HG02623 (cell line): ENCODE measurements around the gene CCL21.
"Not testable (repeated sequence)": the region's sequence is repeated elsewhere in the genome, so short reads cannot be mapped to it uniquely, and the experiment has no call there.

Experiments used
- ATAC-seq: cut with Tn5 transposase; IDR thresholded peaks from one replicate; pipeline ENCODE4 v1.9.1; 2021; ENCODE audit warnings: moderate library complexity; ENCODE audit not compliant: unreplicated experiment

Gene CCL21

GRCh38 chr9:34710023-34710422 is at the start of gene CCL21:
Gene CCL21 (minus strand): TSS chr9:34710136. CDS start chr9:34710066, 70 bp downstream.
- no peak for ATAC-seq

- no peak for ATAC-seq
Measured at GRCh38 chr9:34759432-34760134, 49.6 kb upstream of the CCL21 start.

- not testable (repeated sequence) for ATAC-seq
Measured at GRCh38 chr9:34750320-34750719, 40.4 kb upstream of the CCL21 start.

GRCh38 chr9:34746526-34746925 is 36.6 kb upstream of the CCL21 start:
- no peak for ATAC-seq

- ATAC-seq: no peak
Measured at GRCh38 chr9:34744295-34745221, 34.6 kb upstream of the CCL21 start.

- no peak for ATAC-seq
Measured at GRCh38 chr9:34742710-34743109, 32.8 kb upstream of the CCL21 start.

- ATAC-seq: no peak
Measured at GRCh38 chr9:34741628-34742027, 31.7 kb upstream of the CCL21 start.

- ATAC-seq: not testable (repeated sequence)
Measured at GRCh38 chr9:34740176-34740575, 30.2 kb upstream of the CCL21 start.

GRCh38 chr9:34737677-34738260 is 27.8 kb upstream of the CCL21 start:
- ATAC-seq: no peak

- no peak for ATAC-seq
Measured at GRCh38 chr9:34734720-34735119, 24.8 kb upstream of the CCL21 start.

- no peak for ATAC-seq
Measured at GRCh38 chr9:34732886-34733285, 22.9 kb upstream of the CCL21 start.

- no peak for ATAC-seq
Measured at GRCh38 chr9:34732478-34732877, 22.5 kb upstream of the CCL21 start.

GRCh38 chr9:34723141-34723540 is 13.2 kb upstream of the CCL21 start:
- ATAC-seq: no peak

- ATAC-seq: not testable (repeated sequence)
Measured at GRCh38 chr9:34719769-34720025, 9.8 kb upstream of the CCL21 start.

- ATAC-seq: no peak
Measured at GRCh38 chr9:34719021-34719768, 9.3 kb upstream of the CCL21 start.

GRCh38 chr9:34717996-34718614 is 8.2 kb upstream of the CCL21 start:
- ATAC-seq: no peak

- ATAC-seq: no peak
Measured at GRCh38 chr9:34716711-34717110, 6.8 kb upstream of the CCL21 start.

- no peak for ATAC-seq
Measured at GRCh38 chr9:34715639-34716215, 5.8 kb upstream of the CCL21 start.

- ATAC-seq: no peak
Measured at GRCh38 chr9:34714007-34714406, 4.1 kb upstream of the CCL21 start.

GRCh38 chr9:34712140-34712539 is 2.2 kb upstream of the CCL21 start:
- ATAC-seq: no peak
